Measurements from ENCODE around the gene TBX10.

- TF ChIP-seq POLR2A (IDR thresholded peaks at IDR 0.05) (no peak), CTCF (IDR thresholded peaks at IDR 0.05) (no peak)
These were observed at the start of gene TBX10 for GRCh38 chr11:67639438-67639859.
